Neural cell (in vitro differentiated cells): ENCODE measurements around the gene CPSF6. TPM values are rescaled to one million over a fixed set of nuclear protein-coding genes. Genes with fewer than 3 reads are reported as not detected.

Source experiments
- H2AFZ ChIP-seq: fragments of 200-600, 300-800 bp; sonication (generic), shearing (Covaris generic); 2 replicates; pipeline ENCODE4 v1.6.0; 2014; ENCODE audit warnings: low read depth, mild to moderate bottlenecking, antibody characterized with exemption, low read length, moderate library complexity
- H3F3A ChIP-seq: fragments of 200-600 bp; shearing (Covaris generic); 2 replicates; pipeline ENCODE4 v1.6.1; 2016; ENCODE audit warnings: mild to moderate bottlenecking, moderate library complexity, mixed read lengths, antibody characterized with exemption, low read length; ENCODE audit not compliant: insufficient read depth, poor library complexity, severe bottlenecking
- H3K27ac ChIP-seq: fragments of 200-600, 300-800 bp; sonication (generic), shearing (Covaris generic); 2 replicates; pipeline ENCODE4 v1.5.1; 2014; ENCODE audit warnings: mild to moderate bottlenecking, low read length, moderate library complexity
- H3K27me3 ChIP-seq: fragments of 300-800, 200-600 bp; sonication (generic), shearing (Covaris generic); 2 replicates; pipeline ENCODE4 v1.6.0; 2014; ENCODE audit warnings: mild to moderate bottlenecking, low read depth, low read length, moderate library complexity; ENCODE audit not compliant: insufficient read depth
- H3K36me3 ChIP-seq: fragments of 300-800, 200-600 bp; sonication (generic), shearing (Covaris generic); 2 replicates; pipeline ENCODE4 v1.5.1; 2014; ENCODE audit warnings: mild to moderate bottlenecking, antibody characterized with exemption, low read length, moderate library complexity; ENCODE audit not compliant: insufficient read depth
- H3K4me2 ChIP-seq: fragments of 300-800, 200-600 bp; sonication (generic), shearing (Covaris generic); 2 replicates; pipeline ENCODE4 v1.6.0; 2014; ENCODE audit warnings: mild to moderate bottlenecking, low read length
- H3K4me3 ChIP-seq: fragments of 300-800, 200-600 bp; sonication (generic), shearing (Covaris generic); 2 replicates; pipeline ENCODE4 v1.5.1; 2014; ENCODE audit warnings: mild to moderate bottlenecking, low read length, moderate library complexity
- H3K79me2 ChIP-seq: fragments of 200-600 bp; shearing (Covaris generic); replicated peaks from 2 replicates; pipeline ENCODE4 v1.6.0; 2014; ENCODE audit warnings: mild to moderate bottlenecking, low read length, moderate library complexity; ENCODE audit not compliant: insufficient read depth
- H3K9ac ChIP-seq: fragments of 300-800, 200-600 bp; sonication (generic), shearing (Covaris generic); 2 replicates; pipeline ENCODE4 v1.6.1; 2016; ENCODE audit warnings: mild to moderate bottlenecking, low read length, mixed read lengths
- H3K9me2 ChIP-seq: fragments of 200-600 bp; shearing (Covaris generic); 2 replicates; pipeline ENCODE4 v1.6.1; 2016; ENCODE audit warnings: mild to moderate bottlenecking, low read length, mixed read lengths; ENCODE audit not compliant: insufficient read depth
- H3K9me3 ChIP-seq: fragments of 200-600, 300-800 bp; sonication (generic), shearing (Covaris generic); 2 replicates; pipeline ENCODE4 v1.6.1; 2016; ENCODE audit warnings: mild to moderate bottlenecking, mixed run types, low read length, moderate library complexity, mixed read lengths
- H4K20me1 ChIP-seq: fragments of 200-600 bp; shearing (Covaris generic); 2 replicates; pipeline ENCODE4 v1.6.1; 2016; ENCODE audit warnings: mild to moderate bottlenecking, mixed run types; ENCODE audit not compliant: insufficient read depth
- EP300 ChIP-seq: fragments of 450-650 bp; conservative IDR thresholded peaks from 2 replicates; pipeline ENCODE4 v1.6.1; 2014; ENCODE audit warnings: antibody characterized with exemption, mild to moderate bottlenecking, moderate library complexity; ENCODE audit not compliant: poor library complexity, severe bottlenecking
- EZH2 ChIP-seq: fragments of 200-600, 300-800 bp; shearing (Covaris generic), sonication (generic); IDR thresholded peaks from 2 replicates; pipeline ENCODE4 v1.6.1; 2014; ENCODE audit warnings: antibody characterized with exemption, low read length, borderline replicate concordance, mild to moderate bottlenecking; ENCODE audit not compliant: insufficient read depth, poor library complexity, severe bottlenecking
- MXI1 ChIP-seq: fragments of 450-650 bp; conservative IDR thresholded peaks from 2 replicates; pipeline ENCODE4 v1.6.1; 2014; ENCODE audit warnings: antibody characterized with exemption, mild to moderate bottlenecking; ENCODE audit not compliant: poor library complexity, severe bottlenecking
- POLR2AphosphoS5 ChIP-seq: IDR thresholded peaks from 2 replicates; pipeline ENCODE4 v1.6.1; 2012
- RAD21 ChIP-seq: fragments of 450-650 bp; conservative IDR thresholded peaks from 2 replicates; pipeline ENCODE4 v1.6.1; 2014; ENCODE audit warnings: antibody characterized with exemption, mild to moderate bottlenecking, moderate library complexity
- SMC3 ChIP-seq: fragments of 450-650 bp; conservative IDR thresholded peaks from 2 replicates; pipeline ENCODE4 v1.6.1; 2014; ENCODE audit warnings: antibody characterized with exemption, mild to moderate bottlenecking, moderate library complexity; ENCODE audit not compliant: poor library complexity
- TAF1 ChIP-seq: IDR thresholded peaks from 2 replicates; pipeline ENCODE4 v1.6.1; 2012; ENCODE audit warnings: low read depth
- polyA plus RNA-seq: library from polyadenylated mRNA; depleted of rRNA; stranded (reverse); fragments of >200 nt; gene quantifications from 2 replicates; pipeline ENCODE4 v1.2.3, GENCODE V29; 2014
- TF ChIP-seq, protein P1 (sequence below): fragments of 450-650 bp; IDR thresholded peaks from 2 replicates; pipeline ENCODE4 v1.5.1; 2014; ENCODE audit warnings: antibody characterized with exemption, mild to moderate bottlenecking, moderate library complexity; ENCODE audit not compliant: poor library complexity, severe bottlenecking
- TF ChIP-seq, protein P2 (sequence below): IDR thresholded peaks from 2 replicates; pipeline ENCODE4 v1.6.1; 2012; ENCODE audit warnings: borderline replicate concordance

CPSF6 gene
- polyA plus RNA-seq, 1 donor from 2014 or later = 180 TPM

DNA sequence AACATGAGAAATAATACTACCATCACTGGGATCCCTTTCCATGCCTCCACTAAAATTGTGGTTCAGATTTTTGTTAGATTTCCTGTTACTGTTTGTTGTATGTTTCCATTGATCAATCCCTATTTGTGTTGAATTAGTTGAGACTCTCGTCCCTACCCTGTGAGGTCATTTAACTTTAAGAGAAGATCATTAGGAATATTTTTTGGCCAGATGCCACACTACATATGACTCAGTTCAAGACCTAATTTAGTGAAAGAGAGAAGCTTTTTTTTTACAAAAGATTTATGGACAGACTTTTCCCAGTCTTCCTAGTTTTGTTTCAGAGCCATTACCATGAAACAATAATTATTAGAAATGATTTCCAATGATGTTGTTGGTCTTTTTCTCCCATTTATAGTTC is 35.5 kb downstream of the CPSF6 start:
- no peak overlapping the region for H3K4me3 ChIP-seq
- H4K20me1 ChIP-seq = no peaks in the 10 kb centered on the region
- H3F3A ChIP-seq = no peaks in the 10 kb centered on the region
- peaks cover 4% of the 10 kb centered on the region for H3K36me3 ChIP-seq
- no peak overlapping the region for H2AFZ ChIP-seq
- H3K27me3 ChIP-seq = no peaks in the 10 kb centered on the region
- no peak overlapping the region for H3K27ac ChIP-seq
- no peak for TF ChIP-seq EZH2
- TF ChIP-seq TAF1 = no peak
- TF ChIP-seq SMC3 = no peak
- TF ChIP-seq RAD21 = no peak
- TF ChIP-seq MXI1 = no peak
- TF ChIP-seq, protein P1, sequence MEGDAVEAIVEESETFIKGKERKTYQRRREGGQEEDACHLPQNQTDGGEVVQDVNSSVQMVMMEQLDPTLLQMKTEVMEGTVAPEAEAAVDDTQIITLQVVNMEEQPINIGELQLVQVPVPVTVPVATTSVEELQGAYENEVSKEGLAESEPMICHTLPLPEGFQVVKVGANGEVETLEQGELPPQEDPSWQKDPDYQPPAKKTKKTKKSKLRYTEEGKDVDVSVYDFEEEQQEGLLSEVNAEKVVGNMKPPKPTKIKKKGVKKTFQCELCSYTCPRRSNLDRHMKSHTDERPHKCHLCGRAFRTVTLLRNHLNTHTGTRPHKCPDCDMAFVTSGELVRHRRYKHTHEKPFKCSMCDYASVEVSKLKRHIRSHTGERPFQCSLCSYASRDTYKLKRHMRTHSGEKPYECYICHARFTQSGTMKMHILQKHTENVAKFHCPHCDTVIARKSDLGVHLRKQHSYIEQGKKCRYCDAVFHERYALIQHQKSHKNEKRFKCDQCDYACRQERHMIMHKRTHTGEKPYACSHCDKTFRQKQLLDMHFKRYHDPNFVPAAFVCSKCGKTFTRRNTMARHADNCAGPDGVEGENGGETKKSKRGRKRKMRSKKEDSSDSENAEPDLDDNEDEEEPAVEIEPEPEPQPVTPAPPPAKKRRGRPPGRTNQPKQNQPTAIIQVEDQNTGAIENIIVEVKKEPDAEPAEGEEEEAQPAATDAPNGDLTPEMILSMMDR = no peak
- TF ChIP-seq, protein P2, sequence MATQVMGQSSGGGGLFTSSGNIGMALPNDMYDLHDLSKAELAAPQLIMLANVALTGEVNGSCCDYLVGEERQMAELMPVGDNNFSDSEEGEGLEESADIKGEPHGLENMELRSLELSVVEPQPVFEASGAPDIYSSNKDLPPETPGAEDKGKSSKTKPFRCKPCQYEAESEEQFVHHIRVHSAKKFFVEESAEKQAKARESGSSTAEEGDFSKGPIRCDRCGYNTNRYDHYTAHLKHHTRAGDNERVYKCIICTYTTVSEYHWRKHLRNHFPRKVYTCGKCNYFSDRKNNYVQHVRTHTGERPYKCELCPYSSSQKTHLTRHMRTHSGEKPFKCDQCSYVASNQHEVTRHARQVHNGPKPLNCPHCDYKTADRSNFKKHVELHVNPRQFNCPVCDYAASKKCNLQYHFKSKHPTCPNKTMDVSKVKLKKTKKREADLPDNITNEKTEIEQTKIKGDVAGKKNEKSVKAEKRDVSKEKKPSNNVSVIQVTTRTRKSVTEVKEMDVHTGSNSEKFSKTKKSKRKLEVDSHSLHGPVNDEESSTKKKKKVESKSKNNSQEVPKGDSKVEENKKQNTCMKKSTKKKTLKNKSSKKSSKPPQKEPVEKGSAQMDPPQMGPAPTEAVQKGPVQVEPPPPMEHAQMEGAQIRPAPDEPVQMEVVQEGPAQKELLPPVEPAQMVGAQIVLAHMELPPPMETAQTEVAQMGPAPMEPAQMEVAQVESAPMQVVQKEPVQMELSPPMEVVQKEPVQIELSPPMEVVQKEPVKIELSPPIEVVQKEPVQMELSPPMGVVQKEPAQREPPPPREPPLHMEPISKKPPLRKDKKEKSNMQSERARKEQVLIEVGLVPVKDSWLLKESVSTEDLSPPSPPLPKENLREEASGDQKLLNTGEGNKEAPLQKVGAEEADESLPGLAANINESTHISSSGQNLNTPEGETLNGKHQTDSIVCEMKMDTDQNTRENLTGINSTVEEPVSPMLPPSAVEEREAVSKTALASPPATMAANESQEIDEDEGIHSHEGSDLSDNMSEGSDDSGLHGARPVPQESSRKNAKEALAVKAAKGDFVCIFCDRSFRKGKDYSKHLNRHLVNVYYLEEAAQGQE = no peak
- no peak for TF ChIP-seq EP300
- no peak for TF ChIP-seq POLR2AphosphoS5
- no peaks in the 10 kb centered on the region for H3K9me3 ChIP-seq
- H3K4me2 ChIP-seq = no peak overlapping the region
- H3K9me2 ChIP-seq = no peaks in the 10 kb centered on the region
- H3K9ac ChIP-seq = no peak overlapping the region
- no peaks in the 10 kb centered on the region for H3K79me2 ChIP-seq

DNA sequence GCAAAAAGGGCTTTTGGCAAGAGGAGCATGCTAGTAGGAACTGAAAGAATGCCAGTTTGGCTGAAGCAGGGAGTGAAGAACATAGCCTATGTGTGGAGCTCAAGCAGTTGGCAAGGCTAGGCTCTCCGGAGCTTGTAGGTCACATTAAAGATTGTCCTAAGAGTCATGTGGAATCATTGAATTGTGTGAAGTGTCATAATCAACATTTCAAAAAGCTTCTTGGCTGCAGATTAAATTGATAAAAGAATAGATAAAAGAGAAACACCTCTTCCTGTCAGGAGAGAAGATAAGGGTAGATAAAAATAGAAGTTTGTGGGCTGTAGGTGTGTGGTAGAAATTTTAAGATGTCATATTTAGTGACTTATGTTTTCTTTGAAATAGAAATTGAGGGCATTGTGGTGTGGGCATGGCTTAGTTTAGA is 36.1 kb downstream of the CPSF6 start:
- Histone ChIP-seq H4K20me1 (no peaks in the 10 kb centered on the region), H3K4me3 (no peak overlapping the region), H3F3A (no peaks in the 10 kb centered on the region), H3K9me2 (no peaks in the 10 kb centered on the region), H3K9ac (no peak overlapping the region), H3K79me2 (no peaks in the 10 kb centered on the region), H3K27ac (no peak overlapping the region), H2AFZ (no peak overlapping the region), H3K4me2 (no peak overlapping the region), H3K9me3 (no peaks in the 10 kb centered on the region), H3K36me3 (peaks cover 3% of the 10 kb centered on the region), H3K27me3 (no peaks in the 10 kb centered on the region)
- TF ChIP-seq RAD21 = no peak
- TF ChIP-seq EP300 = no peak
